HCT116 (cell line): ENCODE results near the gene PTPMT1. TPM values are rescaled to one million over a fixed set of nuclear protein-coding genes. Genes with fewer than 3 reads are reported as not detected.
A peak's percentile ranks its signal among the peaks of the same experiment; 100 is the strongest.

Source experiments
- ATAC-seq: fragments of 200-7000 bp; cut with Tn5 transposase; 2 replicates; pipeline ENCODE4 v1.9.1; 2020; ENCODE audit warnings: mild to moderate bottlenecking, moderate library complexity
- BruUV-seq: library from RNA; stranded (reverse); fragments of 400-500 nt; replicated peaks from 2 replicates; lab custom pipeline; 2021; lab: Mats Ljungman, UMichigan
- CTCF ChIA-PET: fragments of 300-600 bp; sonication (Branson Sonifier 250); formaldehyde crosslinking; loops from one replicate; lab custom pipeline; 2021; ENCODE audit warnings: antibody characterized with exemption; lab: Charles Lee
- POLR2A ChIA-PET: fragments of 300-600, 350-600 bp; sonication (Branson Sonifier 250); formaldehyde crosslinking; loops from one replicate; lab custom pipeline; 2021; ENCODE audit warnings: antibody characterized with exemption; lab: Charles Lee
- RAD21 ChIA-PET, 2 experiments: fragments of 300-600 bp; sonication (Branson Sonifier 250); formaldehyde crosslinking; loops; one replicate each; lab custom pipeline; 2023; ENCODE audit warnings: low total read pairs in 2 of 2; ENCODE audit not compliant: uncharacterized antibody in 2 of 2, unreplicated experiment in 2 of 2, low non-redundant PET in 1 of 2; lab: Charles Lee
- DNase-seq: peaks from one replicate; pipeline ENCODE4 v3.0.0-alpha.2; 2010; ENCODE audit warnings: low read depth, low spot score
- H2AFZ ChIP-seq: fragments of 200-600 bp; shearing (Covaris generic), sonication (generic); 2 replicates; pipeline ENCODE4 v1.6.1; 2017; ENCODE audit warnings: low read depth, mixed run types, mixed read lengths, antibody characterized with exemption, low read length; ENCODE audit not compliant: poor library complexity, severe bottlenecking
- H3K27ac ChIP-seq: 2 replicates; pipeline ENCODE4 v1.5.1; 2012; ENCODE audit warnings: low read depth, low read length
- H3K27me3 ChIP-seq: fragments of 200-600 bp; sonication (generic); 2 replicates; pipeline ENCODE4 v1.6.1; 2016; ENCODE audit warnings: mixed run types, low read length, mixed read lengths; ENCODE audit not compliant: insufficient read depth
- H3K36me3 ChIP-seq, 2 experiments: fragments of 200-500 bp in 1 of 2; fragments of 200-600 bp in 1 of 2; sonication (Bioruptor generic) in 1 of 2; sonication (generic) in 1 of 2; 2 replicates each; pipeline versions ENCODE4 v1.5.1 to v1.6.1; 2014 to 2016; ENCODE audit warnings: low read length in 2 of 2, inconsistent platforms in 1 of 2, mixed read lengths in 1 of 2, mixed run types in 1 of 2; ENCODE audit not compliant: insufficient read depth in 2 of 2, control insufficient read depth in 1 of 2
- H3K4me1 ChIP-seq, 2 experiments: fragments of 200-600 bp in 1 of 2; sonication (generic) in 1 of 2; 2 replicates each; pipeline versions ENCODE4 v1.5.1 to v1.6.1; 2012 to 2017; ENCODE audit warnings: low read length in 2 of 2, inconsistent platforms in 1 of 2, mild to moderate bottlenecking in 1 of 2, mixed read lengths in 1 of 2, mixed run types in 1 of 2, moderate library complexity in 1 of 2; ENCODE audit not compliant: insufficient read depth in 2 of 2, control insufficient read depth in 1 of 2
- H3K4me2 ChIP-seq: fragments of 200-600 bp; sonication (generic); 2 replicates; pipeline ENCODE4 v1.6.1; 2017; ENCODE audit warnings: mixed run types, low read length, mixed read lengths
- H3K4me3 ChIP-seq, 2 experiments: fragments of 200-600 bp in 1 of 2; sonication (generic) in 1 of 2; replicated peaks in 1 of 2; 2 replicates each; pipeline ENCODE4 v1.5.1; 2011 to 2016; ENCODE audit warnings: low read length in 2 of 2, control low read depth in 1 of 2, low read depth in 1 of 2, mild to moderate bottlenecking in 1 of 2, mixed read lengths in 1 of 2, mixed run types in 1 of 2
- H3K79me2 ChIP-seq: fragments of 200-600 bp; sonication (generic); 2 replicates; pipeline ENCODE4 v1.6.1; 2017; ENCODE audit warnings: mild to moderate bottlenecking, mixed run types, low read length, moderate library complexity, mixed read lengths; ENCODE audit not compliant: insufficient read depth
- H3K9ac ChIP-seq: fragments of 200-600 bp; sonication (generic); 2 replicates; pipeline ENCODE4 v1.6.1; 2016; ENCODE audit warnings: low read length, mixed read lengths
- H3K9me2 ChIP-seq: fragments of 200-600 bp; sonication (generic), shearing (Covaris generic); 2 replicates; pipeline ENCODE4 v1.6.1; 2017; ENCODE audit warnings: mixed run types, mild to moderate bottlenecking, moderate library complexity; ENCODE audit not compliant: insufficient read depth
- H3K9me3 ChIP-seq, 2 experiments: fragments of 200-500 bp in 1 of 2; fragments of 200-600 bp in 1 of 2; sonication (Bioruptor generic) in 1 of 2; sonication (generic) in 1 of 2; 2 replicates each; pipeline ENCODE4 v1.6.1; 2014 to 2017; ENCODE audit warnings: low read length in 2 of 2, mixed read lengths in 2 of 2, inconsistent platforms in 1 of 2, low read depth in 1 of 2, mild to moderate bottlenecking in 1 of 2, mixed run types in 1 of 2, moderate library complexity in 1 of 2; ENCODE audit not compliant: control insufficient read depth in 1 of 2, insufficient read depth in 1 of 2
- H4K20me1 ChIP-seq: fragments of 200-600 bp; sonication (generic), shearing (Covaris generic); 2 replicates; pipeline ENCODE4 v1.6.1; 2017; ENCODE audit warnings: mixed run types, mild to moderate bottlenecking, moderate library complexity; ENCODE audit not compliant: insufficient read depth
- ATF3 ChIP-seq: IDR thresholded peaks from 2 replicates; pipeline ENCODE4 v1.6.1; 2012
- SRF ChIP-seq: IDR thresholded peaks from 2 replicates; pipeline ENCODE4 v1.6.1; 2012; ENCODE audit warnings: low read depth
- TCF7L2 ChIP-seq: IDR thresholded peaks from 2 replicates; pipeline ENCODE4 v1.7.0; 2011; ENCODE audit warnings: borderline replicate concordance, inconsistent platforms; ENCODE audit not compliant: insufficient read depth, insufficient read length; ENCODE audit errors: extremely low read depth
- ZFX ChIP-seq: fragments of 450-650 bp; IDR thresholded peaks from 2 replicates; pipeline ENCODE4 v1.6.1; 2017
- intact Hi-C: fragments of 100-400 bp; cut with micrococcal nuclease; formaldehyde crosslinking; loops from 2 replicates; pipeline ENCODE4 v1.10.0; 2022
- total RNA-seq: library from RNA; stranded (reverse); gene quantifications from one replicate; pipeline ENCODE4 v1.2.1, GENCODE V29; 2021; ENCODE audit not compliant: unreplicated experiment
- TF ChIP-seq, protein P1 (sequence below), 3 experiments: fragments of 200-600 bp in 1 of 3; sonication (generic) in 1 of 3; IDR thresholded peaks in 2 of 3; conservative IDR thresholded peaks in 1 of 3; 2 replicates each; pipeline ENCODE4 v1.5.1; 2012 to 2017; ENCODE audit warnings: low read depth in 2 of 3, low read length in 2 of 3, antibody characterized with exemption in 1 of 3, borderline replicate concordance in 1 of 3, control low read depth in 1 of 3, mild to moderate bottlenecking in 1 of 3, mixed read lengths in 1 of 3, mixed run types in 1 of 3, moderate library complexity in 1 of 3; ENCODE audit not compliant: insufficient read depth in 1 of 3

Gene PTPMT1
- total RNA-seq, 1 experiment from 2014 or later = 71.6 TPM

- RAD21 ChIA-PET = no interaction called here
Observed at GRCh38 chr11:47538741-47539565, 26.4 kb upstream of the PTPMT1 start.

GRCh38 chr11:47539681-47540039, 25.7 kb upstream of the PTPMT1 start:
- intact Hi-C loops = no loop called here

More at GRCh38 chr11:47538741-47539565, 26.4 kb upstream of the PTPMT1 start:
- intact Hi-C loops = no loop called here
- H3K4me3 ChIP-seq = no peak overlapping the region
- CTCF ChIA-PET = interaction anchor here (0.9 to 1.2 kb wide), 2 partner anchors 10 to 15 kb away, joined by 3 read pairs; no protein-coding TSS in a partner anchor
- H3K27me3 ChIP-seq = no peaks in the 10 kb centered on the region
- H3K4me2 ChIP-seq = no peak overlapping the region
- peaks cover 26% of the 10 kb centered on the region; the same call in 1 of the 2 replicates for H4K20me1 ChIP-seq
- H3K79me2 ChIP-seq = peaks cover 100% of the 10 kb centered on the region
- H3K9me3 ChIP-seq = no peaks in the 10 kb centered on the region
- H3K36me3 ChIP-seq = no peaks in the 10 kb centered on the region; a peak in 1 of 4 replicates
- TF ChIP-seq ZFX = no peak
- TF ChIP-seq SRF = no peak
- TF ChIP-seq ATF3 = no peak
- TF ChIP-seq, all 23 proteins: peak for 0
- DNase-seq = no peak
- no peak overlapping the region for H2AFZ ChIP-seq
- H3K4me1 ChIP-seq = peaks cover 14 to 35% of the 10 kb centered on the region in 2 experiments; a peak in 3 of 4 replicates
- no peak overlapping the region for H3K27ac ChIP-seq
- POLR2A ChIA-PET = interaction anchor here (1.2 kb wide), 1 partner anchor 13 kb away, joined by 3 read pairs; no protein-coding TSS in a partner anchor
- BruUV-seq = TSS peak; percentile 19
- ATAC-seq = no peak
- no peak overlapping the region for H3K9ac ChIP-seq
- H3K9me2 ChIP-seq = no peaks in the 10 kb centered on the region

More at GRCh38 chr11:47539681-47540039, 25.7 kb upstream of the PTPMT1 start:
- H3K9me3 ChIP-seq = no peaks in the 10 kb centered on the region
- no peak for ATAC-seq
- ChIA-PET RAD21 (no interaction called here), CTCF (interaction anchor here (0.9 to 2.3 kb wide), 3 partner anchors 10 to 14 kb away, joined by 3 to 9 read pairs (median 3); no protein-coding TSS in a partner anchor), POLR2A (interaction anchor here (1.2 kb wide), 1 partner anchor 12 kb away, joined by 3 read pairs; no protein-coding TSS in a partner anchor)
- H3K4me2 ChIP-seq = peak overlapping the region; percentile 52
- H3K9ac ChIP-seq = no peak overlapping the region
- no peak for DNase-seq
- no peak overlapping the region for H3K4me3 ChIP-seq
- H3K9me2 ChIP-seq = no peaks in the 10 kb centered on the region
- TF ChIP-seq, protein P1, sequence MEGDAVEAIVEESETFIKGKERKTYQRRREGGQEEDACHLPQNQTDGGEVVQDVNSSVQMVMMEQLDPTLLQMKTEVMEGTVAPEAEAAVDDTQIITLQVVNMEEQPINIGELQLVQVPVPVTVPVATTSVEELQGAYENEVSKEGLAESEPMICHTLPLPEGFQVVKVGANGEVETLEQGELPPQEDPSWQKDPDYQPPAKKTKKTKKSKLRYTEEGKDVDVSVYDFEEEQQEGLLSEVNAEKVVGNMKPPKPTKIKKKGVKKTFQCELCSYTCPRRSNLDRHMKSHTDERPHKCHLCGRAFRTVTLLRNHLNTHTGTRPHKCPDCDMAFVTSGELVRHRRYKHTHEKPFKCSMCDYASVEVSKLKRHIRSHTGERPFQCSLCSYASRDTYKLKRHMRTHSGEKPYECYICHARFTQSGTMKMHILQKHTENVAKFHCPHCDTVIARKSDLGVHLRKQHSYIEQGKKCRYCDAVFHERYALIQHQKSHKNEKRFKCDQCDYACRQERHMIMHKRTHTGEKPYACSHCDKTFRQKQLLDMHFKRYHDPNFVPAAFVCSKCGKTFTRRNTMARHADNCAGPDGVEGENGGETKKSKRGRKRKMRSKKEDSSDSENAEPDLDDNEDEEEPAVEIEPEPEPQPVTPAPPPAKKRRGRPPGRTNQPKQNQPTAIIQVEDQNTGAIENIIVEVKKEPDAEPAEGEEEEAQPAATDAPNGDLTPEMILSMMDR (IDR thresholded peaks at IDR 0.05 in 2 of 3, conservative IDR thresholded peaks at IDR 0.05 in 1 of 3; ENCODE audit: borderline replicate concordance in 1 of 3, insufficient read depth in 1 of 3, low read depth in 2 of 3, low read length in 2 of 3) = peak in 1 of 3 experiments; percentile 25; a peak in 1 of 6 replicates
- no peak for TF ChIP-seq TCF7L2
- no peaks in the 10 kb centered on the region for H3K27me3 ChIP-seq
- H3K36me3 ChIP-seq = no peaks in the 10 kb centered on the region; a peak in 1 of 4 replicates
- H4K20me1 ChIP-seq = peaks cover 32% of the 10 kb centered on the region; the same call in 1 of the 2 replicates
- no TSS peak for BruUV-seq
- peaks cover 14 to 35% of the 10 kb centered on the region in 2 experiments; a peak in 3 of 4 replicates for H3K4me1 ChIP-seq
- no peak overlapping the region; the same call in 1 of the 2 replicates for H3K27ac ChIP-seq
- H2AFZ ChIP-seq = no peak overlapping the region
- peaks cover 100% of the 10 kb centered on the region for H3K79me2 ChIP-seq
